DMS 273 (cell line): ENCODE measurements around the gene RANBP6.
"Not testable (repeated sequence)": the region's sequence is repeated elsewhere in the genome, so short reads cannot be mapped to it uniquely, and the experiment has no call there.

ENCODE experiments used
- DNase-seq: peaks from one replicate; lab custom pipeline; 2025; ENCODE audit not compliant: unreplicated experiment; lab: John Stamatoyannopoulos, UW

The RANBP6 gene

DNA sequence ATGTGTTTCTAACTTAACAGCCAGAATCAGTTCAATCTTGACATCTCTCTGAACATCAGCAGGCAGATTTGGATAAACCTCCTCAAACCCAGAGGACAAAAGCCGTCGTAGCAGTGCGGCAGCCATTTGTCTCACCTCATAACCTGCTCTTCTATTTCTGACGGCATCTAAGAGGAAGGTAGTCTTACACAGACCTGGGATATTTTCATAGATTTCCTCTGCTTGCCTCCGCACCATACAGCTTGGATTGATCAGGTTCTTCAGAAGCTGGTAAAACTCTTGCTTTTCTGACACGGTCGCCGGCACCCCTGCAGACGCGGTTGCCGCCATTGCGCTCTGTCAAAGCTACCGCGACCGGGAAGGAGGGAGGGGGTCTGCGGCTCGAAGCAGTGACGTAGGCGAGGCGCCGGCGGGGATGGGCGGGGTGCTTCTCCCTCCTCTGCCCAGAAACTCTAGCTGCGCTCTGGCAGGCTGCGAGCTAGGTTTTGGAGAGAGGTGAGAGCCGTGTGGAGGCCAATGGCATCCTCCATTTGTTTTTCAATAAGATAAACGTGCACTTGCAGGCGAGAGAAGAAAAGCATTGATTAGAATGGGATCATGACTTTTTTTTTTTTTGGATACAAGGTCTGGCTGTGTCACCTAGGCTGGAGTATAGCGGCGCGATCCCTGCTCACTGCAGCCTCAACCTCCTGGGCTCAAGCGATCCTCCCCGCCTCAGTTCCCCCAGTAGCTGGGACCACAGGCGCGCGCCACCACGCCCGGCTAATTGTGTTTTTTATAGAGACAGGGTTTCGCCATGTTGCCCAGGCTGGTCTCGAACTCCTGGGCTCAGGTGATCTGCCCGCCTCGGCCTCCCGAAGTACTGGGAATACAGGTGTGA is at the start of gene RANBP6:
Gene RANBP6, minus strand, starts transcription at position 347 of the 880 bp plus-strand sequence. Its CDS starts 17 bp downstream, at position 330.
- DNase-seq, result peak; percentile 93

DNA sequence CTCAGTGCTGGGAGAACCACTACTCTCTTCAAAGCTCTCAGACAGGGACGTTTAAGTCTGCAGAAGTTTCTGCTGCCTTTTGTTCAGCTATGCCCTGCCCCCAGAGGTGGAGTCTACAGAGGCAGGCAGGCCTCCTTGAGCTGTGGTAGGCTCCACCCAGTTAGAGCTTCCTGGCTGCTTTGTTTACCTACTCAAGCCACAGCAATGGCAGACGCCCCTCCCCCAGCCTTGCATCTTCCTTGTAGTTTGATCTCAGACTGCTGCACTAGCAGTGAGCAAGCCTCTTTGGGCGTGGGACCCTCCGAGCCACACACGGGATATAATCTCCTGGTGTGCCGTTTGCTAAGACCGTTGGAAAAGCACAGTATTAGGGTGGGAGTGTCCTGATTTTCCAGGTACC is 47.7 kb upstream of the RANBP6 start:
- not testable (repeated sequence) for DNase-seq

DNA sequence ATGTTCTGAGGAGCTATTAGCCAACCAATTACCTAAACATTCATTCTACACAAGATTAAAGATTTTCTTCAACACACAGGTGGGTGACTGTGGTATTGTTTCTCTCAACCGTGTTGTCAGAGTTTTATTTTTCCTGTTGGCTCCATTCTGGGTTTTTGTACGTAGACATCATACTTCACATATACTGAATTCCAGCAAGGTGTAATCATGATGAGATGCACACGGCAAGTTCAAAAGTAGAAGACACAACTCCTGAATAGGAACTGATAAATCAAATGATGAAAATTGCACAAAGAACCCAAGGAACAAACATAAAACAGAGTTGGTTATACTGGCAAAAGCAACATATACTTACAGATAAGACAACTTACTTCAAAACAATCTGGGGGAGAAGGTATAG is 40.2 kb upstream of the RANBP6 start:
- DNase-seq, result no peak

DNA sequence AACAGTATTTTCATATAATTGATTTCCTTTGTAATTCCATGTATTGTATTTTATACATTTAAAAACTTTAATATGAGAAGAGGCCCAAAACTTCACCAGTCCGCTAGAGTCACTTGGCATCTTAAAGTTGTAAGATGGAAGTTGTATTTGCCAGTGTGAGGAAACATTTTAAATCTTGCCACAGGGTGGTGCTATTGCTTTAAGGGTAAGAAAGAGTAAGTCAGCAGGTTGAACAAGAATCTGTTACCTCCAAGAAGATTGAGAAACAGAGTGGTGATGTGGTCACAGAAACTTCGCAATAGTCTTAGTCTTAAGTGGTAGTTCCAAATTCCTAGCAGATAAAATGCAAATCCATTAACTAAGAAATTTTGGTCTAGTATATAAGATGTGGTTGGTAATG is 39.8 kb upstream of the RANBP6 start:
- DNase-seq, result peak; percentile 90

DNA sequence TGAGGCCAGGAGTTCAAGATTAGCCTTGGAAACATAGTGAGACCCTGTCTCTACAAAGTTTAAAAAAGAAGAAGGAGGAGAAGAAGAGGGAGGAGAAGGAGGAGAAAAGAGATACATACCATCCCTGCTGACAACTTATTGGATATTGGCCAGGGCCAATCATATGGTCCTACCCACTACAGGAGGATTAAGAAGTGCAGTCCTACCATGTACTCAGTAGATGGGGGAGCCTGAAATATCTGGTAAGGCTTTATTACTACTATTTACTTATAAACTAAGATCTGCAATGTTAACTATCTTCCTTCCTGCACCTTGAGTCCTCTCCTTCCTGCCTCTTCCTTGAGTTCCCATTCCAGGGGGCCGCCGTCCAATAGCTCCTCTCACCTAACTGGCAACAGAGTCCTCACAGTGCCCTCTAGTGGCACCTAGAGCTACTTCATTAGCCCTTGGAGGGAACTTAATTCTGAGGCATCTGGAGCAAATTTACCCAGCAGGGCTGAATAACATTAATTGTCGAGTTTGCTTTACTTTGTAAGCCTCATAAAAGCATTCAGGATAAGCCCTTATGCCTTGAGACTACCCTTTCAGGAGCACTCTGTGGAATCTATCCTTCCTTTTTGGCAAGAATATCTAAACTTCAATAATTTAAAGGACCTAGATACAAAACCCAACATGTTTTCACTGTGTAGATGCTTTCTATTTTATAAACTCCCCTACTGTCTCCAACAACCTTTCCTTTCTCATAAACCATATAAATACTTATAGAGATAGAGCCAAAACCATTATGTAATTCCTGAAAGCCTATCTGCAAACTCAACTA is 39.1 kb upstream of the RANBP6 start:
- DNase-seq, result peak; percentile 92

DNA sequence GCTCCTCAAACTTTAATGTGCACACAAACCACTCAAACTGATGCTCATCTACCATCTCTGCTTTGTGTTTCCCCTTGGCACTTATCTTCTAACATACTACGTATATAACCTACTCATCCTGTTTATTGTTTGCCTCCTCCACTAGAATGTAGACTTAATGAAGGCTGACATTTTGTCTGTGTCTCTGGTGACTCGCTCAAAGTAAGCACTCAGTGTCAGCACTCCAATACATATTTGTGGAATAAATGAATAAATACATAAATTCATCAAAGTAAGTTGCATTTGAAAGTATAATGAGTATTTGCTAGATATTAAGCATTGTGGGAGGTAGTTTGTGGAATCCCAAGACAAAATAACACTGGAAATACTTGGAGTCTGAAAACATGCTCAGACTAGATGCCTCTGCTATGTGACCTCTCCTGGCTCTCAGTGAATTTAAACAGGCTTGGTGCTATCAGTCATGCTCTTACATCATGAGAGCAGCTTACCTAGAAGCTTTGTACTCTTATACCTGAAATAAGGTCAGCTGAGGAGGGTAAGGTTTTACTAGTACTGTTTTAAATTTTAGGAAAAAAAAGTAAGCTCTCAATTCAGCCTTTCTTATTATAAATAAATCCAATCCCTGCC is 37.0 kb upstream of the RANBP6 start:
- no peak for DNase-seq

DNA sequence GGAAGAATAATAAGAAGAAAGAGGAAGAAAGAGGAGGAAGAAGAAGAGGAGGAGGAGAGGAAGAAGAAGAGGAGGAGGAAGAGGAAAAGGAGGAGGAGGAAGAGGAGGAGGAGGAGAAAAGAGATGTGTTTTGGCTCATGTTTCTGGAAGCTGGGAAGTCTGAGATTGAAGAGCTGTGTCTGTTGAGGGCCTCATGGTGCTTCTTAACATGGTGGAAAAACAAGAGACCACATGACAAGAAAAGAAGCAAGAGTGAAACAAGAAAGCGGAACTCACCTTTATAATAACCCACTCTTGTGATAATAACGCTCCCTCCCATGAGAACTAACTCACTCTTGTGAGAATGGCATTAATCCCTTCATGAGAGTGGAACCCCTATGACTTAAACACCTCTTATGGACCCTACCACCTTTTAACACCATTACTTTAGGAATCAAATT is 36.1 kb upstream of the RANBP6 start:
- DNase-seq, result no peak

DNA sequence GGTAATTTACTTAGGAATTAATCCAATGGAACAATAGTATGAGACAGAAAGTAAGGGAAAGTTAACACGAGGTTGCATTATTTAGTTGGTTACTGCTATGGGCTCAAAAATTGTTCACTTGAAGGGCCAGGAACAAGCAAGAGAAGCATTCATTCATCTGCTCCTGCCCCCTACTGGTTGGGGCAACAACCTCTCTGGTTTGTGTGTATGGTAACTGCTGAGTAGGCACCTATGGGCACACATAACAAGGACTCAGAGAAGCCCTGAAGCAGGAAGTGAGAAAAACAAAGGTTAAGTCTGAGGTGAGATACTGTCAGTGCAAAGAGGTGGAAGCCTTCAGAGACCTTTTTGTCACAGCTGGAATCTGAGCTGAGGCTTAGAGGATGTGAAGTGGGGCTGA is 34.4 kb upstream of the RANBP6 start:
- DNase-seq, result no peak

DNA sequence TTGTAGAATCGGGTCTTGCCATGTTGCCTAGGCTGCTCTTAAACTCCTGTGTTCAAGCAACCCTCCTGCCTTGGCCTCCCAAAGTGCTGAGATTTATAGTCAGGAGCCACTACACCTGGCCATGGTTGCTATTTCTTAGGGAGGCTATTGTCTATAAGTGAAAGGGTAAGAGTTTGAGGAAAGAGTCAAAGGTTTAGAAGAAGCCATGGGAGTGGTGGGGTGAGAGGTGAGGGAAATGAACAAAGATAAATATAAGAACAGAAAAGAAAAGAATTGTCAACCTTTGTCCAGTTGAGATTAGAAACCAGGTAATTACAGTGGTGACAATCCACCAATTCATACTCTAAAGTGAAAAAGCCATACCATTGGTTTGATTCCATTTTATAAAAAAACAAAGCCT is 32.6 kb upstream of the RANBP6 start:
- no peak for DNase-seq

DNA sequence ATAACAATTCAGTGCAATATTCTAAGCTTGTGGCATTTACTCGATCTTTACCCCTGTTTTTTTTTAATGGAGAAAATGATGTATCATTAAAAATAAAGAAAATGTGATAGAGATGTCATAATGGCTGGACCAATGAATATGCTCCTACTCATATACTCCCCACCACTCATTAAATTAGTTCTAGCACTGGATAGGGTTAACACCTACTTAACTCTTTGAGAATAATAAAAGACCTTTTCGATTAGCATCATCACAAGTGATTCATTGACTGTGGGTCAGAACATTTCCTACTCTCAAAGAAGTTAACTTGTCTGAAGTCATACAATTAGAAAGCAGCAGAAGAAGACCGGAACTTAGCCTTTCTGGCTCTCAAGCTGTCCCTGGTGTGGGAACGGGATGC is 31.6 kb upstream of the RANBP6 start:
- DNase-seq, result no peak

DNA sequence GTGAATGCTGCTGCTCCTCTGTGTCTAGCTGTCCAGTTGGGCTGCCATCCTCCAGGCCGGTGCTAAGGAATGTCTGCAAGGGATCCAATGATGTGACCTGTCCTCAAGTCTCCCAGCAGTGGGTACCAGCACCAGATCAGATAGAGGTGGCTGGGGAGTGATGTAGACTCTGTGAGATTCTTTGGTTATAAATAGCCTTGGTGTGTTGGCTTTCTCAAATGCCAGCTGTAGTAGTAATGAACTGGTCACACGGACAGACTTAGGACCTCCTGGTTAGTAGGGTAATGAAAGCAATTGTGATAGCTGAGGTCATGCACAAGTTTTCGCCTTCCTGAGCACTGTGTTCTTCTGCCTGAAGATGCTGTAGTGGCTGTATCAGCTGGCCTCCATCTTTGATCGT is 29.9 kb upstream of the RANBP6 start:
- no peak for DNase-seq

DNA sequence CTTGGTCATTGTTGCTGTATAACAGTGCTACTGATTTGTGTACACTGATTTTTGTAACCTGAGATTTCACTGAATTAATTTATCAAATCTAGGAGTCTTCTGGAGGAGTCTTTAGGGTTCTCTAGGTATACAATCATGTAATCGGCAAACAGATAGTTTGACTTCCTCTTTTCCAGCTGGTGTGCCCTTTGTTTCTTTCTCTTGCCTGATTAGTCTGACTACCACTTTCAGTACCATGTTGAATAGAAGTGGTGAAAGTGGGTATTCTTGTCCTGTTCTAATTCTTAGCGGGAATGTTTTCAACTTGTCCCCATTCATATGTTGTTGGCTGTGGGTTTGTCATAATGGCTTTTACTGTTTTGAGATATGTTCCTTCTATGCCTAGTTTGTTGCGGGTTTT is 24.7 kb upstream of the RANBP6 start:
- no peak for DNase-seq

DNA sequence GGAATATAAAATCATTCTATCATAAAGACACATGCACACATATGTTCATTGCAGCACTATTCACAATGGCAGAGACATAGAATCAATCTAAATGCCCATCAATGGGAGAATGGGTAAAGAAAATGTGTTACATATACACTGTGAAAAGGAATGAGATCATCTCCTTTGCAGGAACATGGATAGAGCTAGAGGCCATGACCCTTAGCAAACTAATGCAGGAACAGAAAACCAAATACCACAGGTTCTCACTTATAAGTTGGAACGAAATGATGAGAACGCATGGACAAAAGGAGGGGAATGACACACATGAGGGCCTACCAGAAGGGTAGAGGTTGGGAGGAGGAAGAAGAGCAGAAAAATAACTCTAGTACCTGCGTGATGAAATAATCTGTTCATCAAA is 21.0 kb upstream of the RANBP6 start:
- no peak for DNase-seq

DNA sequence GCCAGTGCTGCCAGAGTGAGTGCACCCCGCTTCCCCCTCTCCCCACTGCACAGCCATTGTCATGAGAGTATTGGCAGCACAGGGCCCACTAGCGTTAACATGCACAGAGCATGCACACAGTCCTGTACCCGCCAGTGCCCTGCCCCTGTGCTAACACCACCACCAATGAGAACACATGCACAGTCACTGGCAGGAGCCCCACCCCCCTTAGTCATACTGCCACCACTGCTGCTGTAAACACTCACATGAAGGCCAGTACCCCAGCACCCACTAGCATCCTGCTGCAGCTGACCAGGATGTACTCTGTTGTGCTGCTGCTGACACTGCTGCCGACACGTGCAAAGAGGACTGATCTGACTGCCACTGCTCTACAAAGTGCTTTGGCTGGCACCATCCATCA is 19.5 kb upstream of the RANBP6 start:
- no peak for DNase-seq

DNA sequence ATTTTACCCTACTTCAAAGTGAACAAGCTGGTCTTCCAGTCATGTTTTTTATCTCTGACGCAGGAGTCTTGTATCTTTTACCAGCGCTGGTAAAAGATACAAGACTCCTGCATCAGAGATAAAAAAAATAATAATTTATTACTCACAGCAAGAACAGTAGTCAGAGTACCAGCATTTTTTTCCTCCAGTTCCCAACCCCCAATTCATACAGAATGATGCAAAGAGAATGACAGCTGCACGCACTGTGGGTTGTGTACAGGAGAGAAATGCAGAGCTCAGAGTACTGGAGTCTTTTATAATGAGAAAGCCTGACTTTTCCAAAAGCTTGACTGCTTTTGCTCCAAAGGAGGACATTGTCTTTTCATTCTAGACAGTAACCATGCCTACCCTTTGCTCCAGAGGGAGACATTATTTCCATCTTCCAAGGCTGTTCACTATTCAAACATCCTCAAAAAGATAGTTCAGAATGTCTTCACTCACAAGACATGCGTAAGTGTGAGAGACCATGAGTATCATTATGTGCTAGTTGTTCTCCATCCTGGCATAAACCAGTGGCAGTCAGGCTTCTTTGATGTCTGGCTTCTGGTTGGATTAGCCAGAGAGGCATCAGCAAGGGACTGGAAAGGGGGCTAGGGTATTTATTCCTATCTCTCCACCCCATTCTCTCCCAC is 14.3 kb upstream of the RANBP6 start:
- no peak for DNase-seq

DNA sequence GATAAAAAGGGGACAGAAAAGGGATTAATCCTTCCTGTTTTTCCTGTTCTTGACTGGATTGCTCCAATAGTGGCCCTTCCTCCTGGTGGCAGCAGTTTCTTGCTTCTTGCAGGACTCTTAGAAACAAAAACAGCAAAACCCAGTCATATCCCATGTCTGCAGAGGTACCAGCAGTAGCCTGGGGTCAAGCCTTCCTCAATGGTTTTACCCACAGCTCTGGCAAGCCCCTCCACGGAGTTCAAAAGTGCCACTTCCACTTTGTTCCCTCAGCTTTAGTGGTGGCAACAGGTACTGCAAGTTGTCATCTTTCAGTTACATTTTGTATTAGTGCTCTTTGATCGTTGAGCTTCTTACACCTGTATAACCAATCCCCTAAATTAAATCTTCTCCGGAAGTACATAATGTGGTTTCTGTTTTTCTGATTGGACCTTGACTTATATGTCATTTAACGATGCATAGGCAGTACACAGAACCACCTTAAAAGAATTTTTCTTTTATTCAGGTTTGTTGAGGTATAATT is 8.7 kb upstream of the RANBP6 start:
- peak; percentile 57 for DNase-seq

DNA sequence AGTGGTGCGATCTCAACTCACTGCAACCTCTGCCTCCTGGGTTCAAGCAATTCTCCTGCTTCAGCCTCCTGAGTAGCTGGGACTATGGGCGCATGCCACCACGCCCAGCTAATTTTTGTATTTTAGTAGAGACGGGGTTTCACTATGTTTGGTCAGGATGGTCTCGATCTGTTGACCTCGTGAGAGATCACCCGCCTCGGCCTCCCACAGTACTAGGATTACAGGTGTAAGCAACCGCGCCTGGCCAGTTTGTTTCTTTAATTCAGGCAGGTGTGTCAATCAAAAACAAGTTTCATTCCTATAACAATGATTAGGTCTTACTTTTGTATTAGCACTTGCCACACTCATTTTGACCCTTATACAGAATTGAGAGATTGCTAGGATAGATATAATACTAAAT is 1.6 kb upstream of the RANBP6 start:
- DNase-seq, result not testable (repeated sequence)

DNA sequence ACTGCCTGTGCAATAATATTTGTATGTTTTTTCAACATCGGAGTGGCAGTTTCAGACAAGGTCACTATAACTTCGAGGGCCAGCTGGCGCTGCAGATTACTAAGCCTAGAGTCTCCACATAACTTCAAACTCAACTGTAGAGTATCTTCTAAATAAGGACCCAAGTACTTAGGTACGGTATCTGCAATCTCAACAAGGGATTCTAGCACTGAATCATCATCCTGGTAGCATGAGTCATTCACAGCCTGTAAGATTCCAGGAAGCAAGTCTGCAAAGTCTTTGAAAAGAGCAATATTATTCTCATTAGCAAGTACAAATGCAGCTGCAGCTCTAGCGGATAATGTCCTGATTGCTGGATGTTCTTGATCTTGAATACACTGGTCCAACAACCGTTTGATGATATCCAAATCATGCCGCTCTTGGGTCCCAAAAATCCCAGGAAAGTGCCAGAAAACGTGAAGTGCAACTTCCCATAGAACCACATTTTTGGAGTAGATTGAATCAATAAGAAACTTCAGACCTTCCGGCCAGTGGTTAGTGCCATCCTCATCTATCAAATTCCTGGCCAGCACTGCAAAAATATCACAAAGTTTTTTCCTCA is 654 bp downstream of the RANBP6 start:
- no peak for DNase-seq

DNA sequence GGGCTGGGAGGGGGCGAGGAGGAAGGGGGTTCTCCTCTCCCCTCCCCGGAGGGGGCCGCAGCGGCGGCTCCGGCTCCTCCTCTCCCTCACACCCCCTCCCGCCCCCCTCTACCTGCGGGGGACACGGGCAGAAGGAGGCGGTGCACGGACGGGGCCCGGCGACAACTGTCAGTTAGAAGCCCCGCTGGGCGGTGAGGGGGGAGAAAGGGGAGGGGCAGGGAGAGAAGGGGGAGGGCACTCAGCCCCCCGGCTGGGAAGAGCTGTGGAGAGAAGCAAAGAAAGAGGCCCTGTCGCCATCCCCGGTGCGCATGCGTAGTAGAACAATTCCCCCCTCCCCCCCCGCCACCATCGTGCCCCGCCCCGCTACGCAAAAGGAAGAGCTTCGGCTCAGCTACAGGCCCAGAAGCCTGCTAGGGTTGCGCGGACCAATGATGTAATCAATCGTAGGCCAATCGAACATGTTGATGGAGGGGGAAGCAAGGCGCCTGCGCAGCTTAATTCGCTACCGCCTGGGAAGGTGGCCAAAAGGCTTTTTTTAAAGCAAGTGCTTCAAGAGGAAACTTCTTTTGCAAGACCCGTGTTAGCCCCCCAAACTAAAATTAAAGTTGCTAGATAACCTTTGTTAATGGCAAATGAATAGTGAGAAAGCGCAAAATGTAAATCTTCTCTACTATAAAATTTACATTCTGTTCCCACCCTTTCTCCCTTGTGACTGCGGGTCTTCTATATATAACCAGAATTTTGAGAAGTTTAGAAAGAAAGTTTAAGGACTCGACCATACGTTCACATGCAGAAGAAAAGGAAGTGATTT is 7.0 kb downstream of the RANBP6 start:
- peak; percentile 98 for DNase-seq

DNA sequence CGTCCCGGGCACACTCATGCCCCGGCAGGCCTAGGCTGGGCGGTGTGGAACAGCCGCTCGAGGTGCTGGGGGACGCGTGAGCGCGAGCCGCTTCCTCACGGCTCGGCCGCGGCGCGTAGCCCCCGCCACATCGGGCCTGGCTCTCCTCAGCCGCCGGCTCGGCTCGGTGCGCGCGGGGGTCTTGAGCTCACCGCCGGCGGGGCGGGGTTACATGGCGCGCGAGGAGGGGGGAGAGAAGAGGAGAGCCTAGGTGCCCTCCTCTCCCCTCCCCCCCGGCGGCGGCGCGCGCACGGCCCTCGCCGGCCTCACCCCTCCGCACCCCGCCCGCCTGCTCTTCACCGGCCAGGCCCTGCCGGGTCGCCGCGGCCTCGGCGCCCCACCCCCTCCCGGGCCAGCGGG is 7.7 kb downstream of the RANBP6 start:
- peak; percentile 88 for DNase-seq
